Liver (tissue), 9 donors: ENCODE results near the gene SORL1. TPM values are rescaled to one million over a fixed set of nuclear protein-coding genes. Genes with fewer than 3 reads are reported as not detected.

ENCODE experiments used
- DNase-seq: peaks from one replicate; pipeline ENCODE4 v3.0.0-alpha.2; 2017; ENCODE audit warnings: low spot score
- H3K27ac ChIP-seq, 2 donors: one replicate each; pipeline ENCODE4 v1.7.0; 2013; ENCODE audit warnings: inconsistent platforms in 2 of 2, low read length in 2 of 2, control low read depth in 1 of 2, low read depth in 1 of 2, mild to moderate bottlenecking in 1 of 2
- H3K27me3 ChIP-seq, 4 donors: one replicate each; pipeline versions ENCODE4 v1.6.1 to v1.7.0; 2013; ENCODE audit warnings: low read length in 3 of 4, inconsistent platforms in 1 of 4, mild to moderate bottlenecking in 1 of 4, moderate library complexity in 1 of 4; ENCODE audit not compliant: control insufficient read depth in 4 of 4, insufficient read depth in 4 of 4
- H3K36me3 ChIP-seq, 4 donors: one replicate each; pipeline versions ENCODE4 v1.6.1 to v1.7.0; 2013; ENCODE audit warnings: low read length in 3 of 4, mild to moderate bottlenecking in 3 of 4, low read depth in 1 of 4, moderate library complexity in 1 of 4; ENCODE audit not compliant: control insufficient read depth in 4 of 4, insufficient read depth in 3 of 4
- H3K4me1 ChIP-seq, 4 donors: one replicate each; pipeline versions ENCODE4 v1.6.1 to v1.7.0; 2013; ENCODE audit warnings: low read length in 3 of 4, mild to moderate bottlenecking in 3 of 4, moderate library complexity in 1 of 4; ENCODE audit not compliant: control insufficient read depth in 4 of 4, insufficient read depth in 4 of 4
- H3K4me3 ChIP-seq, 3 donors: one replicate each; pipeline versions ENCODE4 v1.6.1 to v1.7.0; 2013; ENCODE audit warnings: low read length in 3 of 3, control low read depth in 1 of 3, low read depth in 1 of 3, mild to moderate bottlenecking in 1 of 3
- H3K9ac ChIP-seq, 2 donors: one replicate each; pipeline ENCODE4 v1.7.0; 2013; ENCODE audit warnings: low read length in 2 of 2, mild to moderate bottlenecking in 2 of 2, moderate library complexity in 2 of 2, control low read depth in 1 of 2, low read depth in 1 of 2
- H3K9me3 ChIP-seq, 4 donors: one replicate each; pipeline versions ENCODE4 v1.6.1 to v1.7.0; 2013; ENCODE audit warnings: low read length in 3 of 4; ENCODE audit not compliant: control insufficient read depth in 4 of 4
- EGR1 ChIP-seq, 2 donors: IDR thresholded peaks; 2 replicates each; pipeline ENCODE4 v1.6.1; 2016 to 2018; ENCODE audit warnings: antibody characterized with exemption in 2 of 2, low read depth in 2 of 2
- FOXA1 ChIP-seq: IDR thresholded peaks from 2 replicates; pipeline ENCODE4 v1.6.1; 2016; ENCODE audit warnings: antibody characterized with exemption
- FOXA2 ChIP-seq: IDR thresholded peaks from 2 replicates; pipeline ENCODE4 v1.6.1; 2016; ENCODE audit warnings: antibody characterized with exemption
- HNF4A ChIP-seq, 2 donors: conservative IDR thresholded peaks; 2 replicates each; pipeline ENCODE4 v1.6.1; 2016; ENCODE audit warnings: antibody characterized with exemption in 2 of 2, mild to moderate bottlenecking in 2 of 2
- HNF4G ChIP-seq: IDR thresholded peaks from 2 replicates; pipeline ENCODE4 v1.6.1; 2016; ENCODE audit warnings: antibody characterized with exemption
- JUND ChIP-seq, 2 donors: IDR thresholded peaks; 2 replicates each; pipeline ENCODE4 v1.6.1; 2016; ENCODE audit warnings: antibody characterized with exemption in 2 of 2
- NR2F2 ChIP-seq: IDR thresholded peaks from 2 replicates; pipeline ENCODE4 v1.6.1; 2016; ENCODE audit warnings: antibody characterized with exemption
- RAD21 ChIP-seq, 2 donors: IDR thresholded peaks; 2 replicates each; pipeline ENCODE4 v1.6.1; 2016; ENCODE audit warnings: antibody characterized with exemption in 2 of 2, mild to moderate bottlenecking in 2 of 2
- REST ChIP-seq: IDR thresholded peaks from 2 replicates; pipeline ENCODE4 v1.6.1; 2016; ENCODE audit warnings: antibody characterized with exemption, mild to moderate bottlenecking
- RXRA ChIP-seq, 2 donors: IDR thresholded peaks; 2 replicates each; pipeline ENCODE4 v1.6.1; 2017 to 2018; ENCODE audit warnings: antibody characterized with exemption in 2 of 2, mild to moderate bottlenecking in 1 of 2
- SP1 ChIP-seq: IDR thresholded peaks from 2 replicates; pipeline ENCODE4 v1.6.1; 2018; ENCODE audit warnings: antibody characterized with exemption, mild to moderate bottlenecking
- WGBS: extraction: QIAGEN DNeasy Blood & Tissue Kit; methylation state at CpG from one replicate; pipeline ENCODE4 v1.1.7; 2013; 5-methylcytosine and 5-hydroxymethylcytosine counted together
- polyA plus RNA-seq, 2 donors: library from polyadenylated mRNA; stranded (reverse) in 1 of 2; unstranded in 1 of 2; fragments of 200-250 nt in 1 of 2; fragments of >200 nt in 1 of 2; fragmentation: Nextera tagmentation in 1 of 2; extraction: Ambion mirVana in 1 of 2; gene quantifications; one replicate each; pipeline versions ENCODE4 v1.2.1 to v1.2.3, GENCODE V29; 2013 to 2015
- total RNA-seq, 2 donors: library from RNA; depleted of rRNA; stranded (reverse); fragments of >200 nt; gene quantifications; one replicate each; pipeline ENCODE4 v1.2.3, GENCODE V29; 2014
- TF ChIP-seq, protein P1 (sequence below): IDR thresholded peaks from 2 replicates; pipeline ENCODE4 v1.6.1; 2016; ENCODE audit warnings: antibody characterized with exemption
- TF ChIP-seq, protein P2 (sequence below): fragments of 150-350 bp; IDR thresholded peaks from 2 replicates; pipeline ENCODE4 v1.5.1; 2017; ENCODE audit warnings: improper control_type of control experiment, low read depth, low read length; ENCODE audit not compliant: missing input control
- donor health status: healthy.
- donor health status: healthy.
- donor health status: healthy.
- donor health status: healthy.
- donor health status: healthy.

Gene SORL1
- total and polyA plus RNA-seq, 4 donors, result 14.6 to 124 (median 25.4) TPM

- TF ChIP-seq FOXA1, result no peak
- TF ChIP-seq SP1, result no peak
- no peak for TF ChIP-seq RXRA (IDR thresholded peaks at IDR 0.05)
- TF ChIP-seq RAD21 (IDR thresholded peaks at IDR 0.05), result no peak
- no peak for TF ChIP-seq HNF4A (conservative IDR thresholded peaks at IDR 0.05)
- no peak for TF ChIP-seq REST
- TF ChIP-seq, protein P1, sequence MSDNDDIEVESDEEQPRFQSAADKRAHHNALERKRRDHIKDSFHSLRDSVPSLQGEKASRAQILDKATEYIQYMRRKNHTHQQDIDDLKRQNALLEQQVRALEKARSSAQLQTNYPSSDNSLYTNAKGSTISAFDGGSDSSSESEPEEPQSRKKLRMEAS, result no peak
- no peak for TF ChIP-seq HNF4G
- no peak for TF ChIP-seq NR2F2
- TF ChIP-seq JUND (IDR thresholded peaks at IDR 0.05), result no peak
- no peak for TF ChIP-seq FOXA2
- TF ChIP-seq, protein P2, sequence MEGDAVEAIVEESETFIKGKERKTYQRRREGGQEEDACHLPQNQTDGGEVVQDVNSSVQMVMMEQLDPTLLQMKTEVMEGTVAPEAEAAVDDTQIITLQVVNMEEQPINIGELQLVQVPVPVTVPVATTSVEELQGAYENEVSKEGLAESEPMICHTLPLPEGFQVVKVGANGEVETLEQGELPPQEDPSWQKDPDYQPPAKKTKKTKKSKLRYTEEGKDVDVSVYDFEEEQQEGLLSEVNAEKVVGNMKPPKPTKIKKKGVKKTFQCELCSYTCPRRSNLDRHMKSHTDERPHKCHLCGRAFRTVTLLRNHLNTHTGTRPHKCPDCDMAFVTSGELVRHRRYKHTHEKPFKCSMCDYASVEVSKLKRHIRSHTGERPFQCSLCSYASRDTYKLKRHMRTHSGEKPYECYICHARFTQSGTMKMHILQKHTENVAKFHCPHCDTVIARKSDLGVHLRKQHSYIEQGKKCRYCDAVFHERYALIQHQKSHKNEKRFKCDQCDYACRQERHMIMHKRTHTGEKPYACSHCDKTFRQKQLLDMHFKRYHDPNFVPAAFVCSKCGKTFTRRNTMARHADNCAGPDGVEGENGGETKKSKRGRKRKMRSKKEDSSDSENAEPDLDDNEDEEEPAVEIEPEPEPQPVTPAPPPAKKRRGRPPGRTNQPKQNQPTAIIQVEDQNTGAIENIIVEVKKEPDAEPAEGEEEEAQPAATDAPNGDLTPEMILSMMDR, result no peak
- TF ChIP-seq EGR1 (IDR thresholded peaks at IDR 0.05; ENCODE audit: low read depth in 2 of 2), result no peak
- Histone ChIP-seq H3K9me3 (no peaks in the 10 kb centered on the region), H3K36me3 (peaks cover 0 to 15% (median 0%) of the 10 kb centered on the region in 4 donors), H3K9ac (peak overlapping the region in 1 of 2 donors; percentile 8), H3K27ac (peak overlapping the region; percentile 87 to 98), H3K4me3 (no peak overlapping the region), H3K27me3 (no peaks in the 10 kb centered on the region), H3K4me1 (peaks cover 7 to 45% (median 23%) of the 10 kb centered on the region in 4 donors)
- WGBS, result 91% methylated on average over 9 of the region's 9 CpGs
- DNase-seq, result no peak
These were observed 114.4 kb downstream of the SORL1 start for GRCh38 chr11:121566279-121567168.

DNA sequence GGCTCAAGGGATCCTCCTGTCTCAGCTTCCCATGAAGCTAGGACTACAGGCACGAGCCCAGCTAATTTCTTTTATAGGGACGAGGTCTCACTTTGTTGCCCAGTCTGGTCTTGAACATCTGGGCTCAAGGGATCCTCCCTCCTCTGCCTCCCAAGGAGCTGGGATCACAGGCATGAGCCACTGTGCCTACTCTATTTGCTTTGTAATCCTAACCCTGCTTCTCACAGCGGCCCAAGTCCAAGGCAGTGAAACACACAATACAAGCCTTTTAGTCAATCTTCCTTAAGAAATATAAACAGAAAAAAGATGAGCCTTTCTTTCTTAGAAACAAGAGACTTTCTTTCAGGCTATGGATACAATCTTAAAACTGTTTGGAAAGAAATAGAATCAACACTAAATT is 115.9 kb downstream of the SORL1 start:
- Histone ChIP-seq H3K9ac (peak overlapping the region in 1 of 2 donors; percentile 58), H3K4me1 (peaks cover 7 to 34% (median 23%) of the 10 kb centered on the region in 4 donors), H3K36me3 (peaks cover 0 to 18% (median 2%) of the 10 kb centered on the region in 4 donors), H3K9me3 (no peaks in the 10 kb centered on the region), H3K27me3 (no peaks in the 10 kb centered on the region), H3K27ac (peak overlapping the region; percentile 59 to 87), H3K4me3 (no peak overlapping the region)
- TF ChIP-seq HNF4A (conservative IDR thresholded peaks at IDR 0.05) (peak in 1 of 2 donors; percentile 31), REST (no peak)
- no peak for DNase-seq
- 77% methylated on average over 3 of the region's 3 CpGs for WGBS
